Naive B cell (primary cell): ENCODE measurements around the gene SACM1L. TPM values are rescaled to one million over a fixed set of nuclear protein-coding genes. Genes with fewer than 3 reads are reported as not detected.

Experiments
- ATAC-seq, 2 donors: fragments of 150-1000 bp; cut with Tn5 transposase; 2 replicates each; pipeline ENCODE4 v1.10.0; 2021; ENCODE audit warnings: low read depth in 2 of 2, mild to moderate bottlenecking in 2 of 2, moderate library complexity in 2 of 2
- DNase-seq: peaks from one replicate; pipeline ENCODE4 v3.0.0; 2022
- H3K27ac Mint-ChIP-seq, 6 donors: one replicate each; pipeline ENCODE4 v1.8.0; 2020 to 2022; ENCODE audit warnings: mild to moderate bottlenecking in 6 of 6, mixed read lengths in 6 of 6, moderate library complexity in 5 of 6, inconsistent platforms in 2 of 6
- H3K27me3 Mint-ChIP-seq, 3 donors: one replicate each; pipeline ENCODE4 v1.8.0; 2021 to 2022; ENCODE audit warnings: mixed read lengths in 3 of 3, mild to moderate bottlenecking in 1 of 3
- H3K36me3 Mint-ChIP-seq, 2 donors: one replicate each; pipeline ENCODE4 v1.8.0; 2020 to 2022; ENCODE audit warnings: mixed read lengths in 2 of 2, inconsistent platforms in 1 of 2, mild to moderate bottlenecking in 1 of 2
- H3K4me1 Mint-ChIP-seq, 3 donors: one replicate each; pipeline ENCODE4 v1.8.0; 2020 to 2022; ENCODE audit warnings: mixed read lengths in 3 of 3, inconsistent platforms in 1 of 3, mild to moderate bottlenecking in 1 of 3, moderate library complexity in 1 of 3
- H3K4me3 Mint-ChIP-seq, 8 donors: one replicate each; pipeline ENCODE4 v1.8.0; 2020 to 2022; ENCODE audit warnings: mild to moderate bottlenecking in 8 of 8, mixed read lengths in 8 of 8, moderate library complexity in 8 of 8, inconsistent platforms in 2 of 8
- H3K9me3 Mint-ChIP-seq, 7 donors: one replicate each; pipeline ENCODE4 v1.8.0; 2020 to 2022; ENCODE audit warnings: mixed read lengths in 7 of 7, mild to moderate bottlenecking in 5 of 7, inconsistent platforms in 2 of 7, moderate library complexity in 1 of 7
- polyA plus RNA-seq, 6 donors: library from polyadenylated mRNA; unstranded; fragments of 300-500 nt; fragmentation: Illumina TruSeq; gene quantifications; one replicate each; pipeline ENCODE4 v1.2.3, GENCODE V29; 2021; ENCODE audit warnings: low read depth in 6 of 6

Gene SACM1L
- polyA plus RNA-seq = 10 to 100 TPM in 4 of 6 donors, 1 to 10 TPM in 2; 7.3 to 19.2 (median 15.4) TPM

GRCh38 chr3:45688882-45689786 is at the start of gene SACM1L:
Gene SACM1L (plus strand): TSS chr3:45689396. CDS start chr3:45689466, 70 bp downstream.
- H3K4me3 Mint-ChIP-seq = peak within 1 kb of the TSS; percentile 78 to 99 (median 94)
- DNase-seq (peak; percentile 94), ATAC-seq (peak; percentile 85 to 88)
- H3K36me3 Mint-ChIP-seq = peaks cover 4 to 16% of the 10 kb centered on the region in 2 donors
- H3K9me3 Mint-ChIP-seq = peaks cover 0 to 5% (median 0%) of the 10 kb centered on the region in 7 donors
- H3K27me3 Mint-ChIP-seq = peaks cover 0 to 5% (median 0%) of the 10 kb centered on the region in 3 donors
- peak within 1 kb of the TSS; percentile 96 to 100 (median 98) for H3K27ac Mint-ChIP-seq
- peaks cover 46 to 52% (median 49%) of the 10 kb centered on the region in 3 donors for H3K4me1 Mint-ChIP-seq

GRCh38 chr3:45640091-45640507 is 49.1 kb upstream of the SACM1L start:
- Mint-ChIP-seq H3K9me3 (no peaks in the 10 kb centered on the region), H3K4me1 (peaks cover 19 to 46% (median 35%) of the 10 kb centered on the region in 3 donors), H3K4me3 (peak overlapping the region in 1 of 8 donors; percentile 16), H3K27me3 (no peaks in the 10 kb centered on the region), H3K36me3 (peaks cover 0 to 14% of the 10 kb centered on the region in 2 donors), H3K27ac (peak overlapping the region in 5 of 6 donors; percentile 35 to 76 (median 69))
- no peak for ATAC-seq
- DNase-seq = no peak

GRCh38 chr3:45640724-45641361 is 48.4 kb upstream of the SACM1L start:
- no peaks in the 10 kb centered on the region for H3K9me3 Mint-ChIP-seq
- no peak for DNase-seq
- no peaks in the 10 kb centered on the region for H3K27me3 Mint-ChIP-seq
- ATAC-seq = no peak
- H3K27ac Mint-ChIP-seq = peak overlapping the region in 4 of 6 donors; percentile 33 to 78 (median 54)
- H3K36me3 Mint-ChIP-seq = peaks cover 5 to 14% of the 10 kb centered on the region in 2 donors
- peaks cover 21 to 48% (median 36%) of the 10 kb centered on the region in 3 donors for H3K4me1 Mint-ChIP-seq
- peak overlapping the region in 2 of 8 donors; percentile 22 to 51 for H3K4me3 Mint-ChIP-seq

- Mint-ChIP-seq H3K27ac (peak overlapping the region in 3 of 6 donors; percentile 28 to 78 (median 42)), H3K36me3 (peaks cover 7 to 14% of the 10 kb centered on the region in 2 donors), H3K27me3 (no peaks in the 10 kb centered on the region), H3K4me3 (no peak overlapping the region), H3K4me1 (peaks cover 26 to 46% (median 39%) of the 10 kb centered on the region in 3 donors), H3K9me3 (no peaks in the 10 kb centered on the region)
- ATAC-seq = no peak
- no peak for DNase-seq
These were observed 47.4 kb upstream of the SACM1L start for GRCh38 chr3:45641756-45642155.

- no peak for DNase-seq
- peak overlapping the region in 1 of 8 donors; percentile 20 for H3K4me3 Mint-ChIP-seq
- H3K9me3 Mint-ChIP-seq = peaks cover 0 to 1% (median 0%) of the 10 kb centered on the region in 7 donors
- ATAC-seq = no peak
- peak overlapping the region in 3 of 6 donors; percentile 9 to 90 (median 53) for H3K27ac Mint-ChIP-seq
- peaks cover 27 to 49% (median 48%) of the 10 kb centered on the region in 3 donors for H3K4me1 Mint-ChIP-seq
- H3K36me3 Mint-ChIP-seq = peaks cover 12% of the 10 kb centered on the region in 2 donors
- H3K27me3 Mint-ChIP-seq = no peaks in the 10 kb centered on the region
These were observed 46.5 kb upstream of the SACM1L start for GRCh38 chr3:45642731-45643152.

GRCh38 chr3:45644063-45644790 is 45.0 kb upstream of the SACM1L start:
- peaks cover 28 to 56% (median 47%) of the 10 kb centered on the region in 3 donors for H3K4me1 Mint-ChIP-seq
- peaks cover 21 to 24% of the 10 kb centered on the region in 2 donors for H3K36me3 Mint-ChIP-seq

GRCh38 chr3:45644791-45645201 is 44.4 kb upstream of the SACM1L start:
- Mint-ChIP-seq H3K27ac (peak overlapping the region in 4 of 6 donors; percentile 23 to 82 (median 78)), H3K36me3 (peaks cover 23 to 29% of the 10 kb centered on the region in 2 donors), H3K4me1 (peaks cover 30 to 54% (median 41%) of the 10 kb centered on the region in 3 donors), H3K9me3 (peaks cover 0 to 16% (median 10%) of the 10 kb centered on the region in 7 donors), H3K27me3 (no peaks in the 10 kb centered on the region), H3K4me3 (no peak overlapping the region)
- no peak for DNase-seq
- no peak for ATAC-seq

More at GRCh38 chr3:45644063-45644790, 45.0 kb upstream of the SACM1L start:
- Mint-ChIP-seq H3K27ac (peak overlapping the region in 4 of 6 donors; percentile 23 to 90 (median 80)), H3K27me3 (no peaks in the 10 kb centered on the region), H3K9me3 (peaks cover 0 to 13% (median 8%) of the 10 kb centered on the region in 7 donors), H3K4me3 (no peak overlapping the region)
- no peak for DNase-seq
- no peak for ATAC-seq

- Mint-ChIP-seq H3K27ac (peak overlapping the region in 3 of 6 donors; percentile 62 to 82 (median 72)), H3K27me3 (no peaks in the 10 kb centered on the region), H3K4me3 (no peak overlapping the region), H3K36me3 (peaks cover 24 to 37% of the 10 kb centered on the region in 2 donors), H3K4me1 (peaks cover 30 to 55% (median 35%) of the 10 kb centered on the region in 3 donors), H3K9me3 (peaks cover 0 to 20% (median 12%) of the 10 kb centered on the region in 7 donors)
- no peak for DNase-seq
- no peak for ATAC-seq
These were observed 43.1 kb upstream of the SACM1L start for GRCh38 chr3:45646051-45646585.

- Mint-ChIP-seq H3K27ac (peak overlapping the region in 3 of 6 donors; percentile 4 to 77 (median 5)), H3K4me1 (peaks cover 29 to 53% (median 44%) of the 10 kb centered on the region in 3 donors), H3K9me3 (peaks cover 0 to 20% (median 12%) of the 10 kb centered on the region in 7 donors), H3K36me3 (peaks cover 18 to 37% of the 10 kb centered on the region in 2 donors), H3K27me3 (no peaks in the 10 kb centered on the region), H3K4me3 (no peak overlapping the region)
- ATAC-seq (no peak), DNase-seq (no peak)
These were observed 42.0 kb upstream of the SACM1L start for GRCh38 chr3:45647148-45647619.

- no peak for ATAC-seq
- Mint-ChIP-seq H3K4me1 (peaks cover 34 to 63% (median 60%) of the 10 kb centered on the region in 3 donors), H3K27me3 (no peaks in the 10 kb centered on the region), H3K4me3 (peak overlapping the region in 1 of 8 donors; percentile 76), H3K9me3 (peaks cover 0 to 15% (median 10%) of the 10 kb centered on the region in 7 donors), H3K27ac (peak overlapping the region; percentile 33 to 88 (median 78)), H3K36me3 (peaks cover 12 to 21% of the 10 kb centered on the region in 2 donors)
- no peak for DNase-seq
These were observed 36.0 kb upstream of the SACM1L start for GRCh38 chr3:45653205-45653604.

GRCh38 chr3:45654397-45654944 is 34.7 kb upstream of the SACM1L start:
- ATAC-seq (no peak), DNase-seq (no peak)
- peaks cover 0 to 7% (median 3%) of the 10 kb centered on the region in 7 donors for H3K9me3 Mint-ChIP-seq
- peaks cover 4 to 11% of the 10 kb centered on the region in 2 donors for H3K36me3 Mint-ChIP-seq
- H3K27me3 Mint-ChIP-seq = no peaks in the 10 kb centered on the region
- H3K27ac Mint-ChIP-seq = peak overlapping the region in 4 of 6 donors; percentile 21 to 89 (median 77)
- H3K4me3 Mint-ChIP-seq = peak overlapping the region in 1 of 8 donors; percentile 44
- peaks cover 34 to 67% (median 58%) of the 10 kb centered on the region in 3 donors for H3K4me1 Mint-ChIP-seq

- Mint-ChIP-seq H3K4me1 (peaks cover 32 to 69% (median 56%) of the 10 kb centered on the region in 3 donors), H3K4me3 (no peak overlapping the region), H3K36me3 (no peaks in the 10 kb centered on the region), H3K9me3 (peaks cover 0 to 2% (median 0%) of the 10 kb centered on the region in 7 donors), H3K27me3 (no peaks in the 10 kb centered on the region), H3K27ac (peak overlapping the region in 2 of 6 donors; percentile 64 to 80)
- DNase-seq (no peak), ATAC-seq (no peak)
These were observed 33.3 kb upstream of the SACM1L start for GRCh38 chr3:45655906-45656305.
